IPS-11a (cell line): Measurements from ENCODE around the gene SH2D5.

ENCODE experiments used
- H3K4me3 ChIP-seq: one replicate; pipeline ENCODE4 v1.5.1; 2013; ENCODE audit warnings: low read depth, low read length, control low read depth

SH2D5 gene

GRCh38 chr1:20715406-20715805 lies 17.1 kb downstream of the SH2D5 start:
- H3K4me3 ChIP-seq = no peak overlapping the region

DNA sequence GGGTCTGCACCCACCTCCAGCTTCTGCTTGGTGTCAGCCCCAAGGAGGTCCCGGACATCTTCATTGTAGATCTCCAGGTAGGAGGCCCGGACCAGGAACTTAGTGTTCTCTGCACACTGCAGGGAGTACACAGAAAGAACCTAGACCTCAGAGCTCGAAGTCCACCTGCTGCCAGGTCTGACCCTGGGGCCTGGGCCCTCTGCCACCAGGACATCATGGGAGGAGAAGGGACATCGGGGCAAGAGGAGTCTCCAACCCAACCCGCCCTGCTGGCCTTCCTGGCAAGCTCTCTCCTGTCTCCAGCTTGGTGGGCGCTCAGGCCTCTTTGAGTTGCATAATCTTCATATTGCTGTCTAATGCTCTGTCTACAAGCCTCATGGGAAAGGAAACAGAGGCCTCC lies 19.1 kb downstream of the SH2D5 start:
- H3K4me3 ChIP-seq = no peak overlapping the region

GRCh38 chr1:20712215-20712577 lies 20.3 kb downstream of the SH2D5 start:
- no peak overlapping the region for H3K4me3 ChIP-seq

GRCh38 chr1:20711285-20712214 lies 21.0 kb downstream of the SH2D5 start:
- no peak overlapping the region for H3K4me3 ChIP-seq

DNA sequence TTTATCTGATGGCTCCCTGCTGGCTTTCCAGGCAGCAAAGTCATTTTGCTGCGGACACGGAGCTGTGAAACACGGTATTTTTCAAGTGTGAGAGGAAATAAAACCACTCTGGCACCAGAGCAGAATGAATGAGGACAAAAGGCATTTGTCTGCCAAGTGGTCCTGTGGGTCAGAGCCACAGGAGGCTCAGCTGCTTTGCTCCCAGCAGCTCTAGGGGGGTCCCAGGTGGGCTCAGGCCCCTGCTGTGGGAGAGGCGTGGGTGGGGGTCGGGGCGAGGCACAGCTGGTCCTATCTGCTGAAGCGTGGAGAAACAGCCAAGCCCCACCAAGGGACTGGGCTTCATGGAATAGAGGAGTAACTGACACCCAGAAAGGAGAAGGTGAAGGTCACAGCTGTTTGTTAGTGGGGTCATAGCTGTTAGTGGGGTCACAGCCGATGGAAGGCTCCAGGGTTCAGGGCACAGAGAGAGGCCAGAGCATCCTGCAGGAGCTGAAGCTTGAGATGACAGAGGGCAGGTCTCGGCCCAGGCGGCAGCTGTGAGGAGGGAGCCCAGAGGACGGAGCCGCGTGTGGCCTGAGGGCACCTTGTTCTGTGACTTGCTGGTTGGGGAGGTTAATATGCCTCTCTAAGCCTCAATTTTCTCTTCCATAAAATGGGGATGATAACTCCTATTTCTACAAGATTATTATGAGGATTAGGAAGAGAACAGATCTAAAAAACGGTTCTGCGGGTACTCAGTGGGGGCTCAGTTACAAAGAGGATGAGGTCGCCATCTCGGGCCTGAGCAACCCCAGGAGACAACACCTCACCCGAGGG lies 21.8 kb downstream of the SH2D5 start:
- H3K4me3 ChIP-seq = no peak overlapping the region

- H3K4me3 ChIP-seq = no peak overlapping the region
Observed at GRCh38 chr1:20709868-20710267, 22.6 kb downstream of the SH2D5 start.

DNA sequence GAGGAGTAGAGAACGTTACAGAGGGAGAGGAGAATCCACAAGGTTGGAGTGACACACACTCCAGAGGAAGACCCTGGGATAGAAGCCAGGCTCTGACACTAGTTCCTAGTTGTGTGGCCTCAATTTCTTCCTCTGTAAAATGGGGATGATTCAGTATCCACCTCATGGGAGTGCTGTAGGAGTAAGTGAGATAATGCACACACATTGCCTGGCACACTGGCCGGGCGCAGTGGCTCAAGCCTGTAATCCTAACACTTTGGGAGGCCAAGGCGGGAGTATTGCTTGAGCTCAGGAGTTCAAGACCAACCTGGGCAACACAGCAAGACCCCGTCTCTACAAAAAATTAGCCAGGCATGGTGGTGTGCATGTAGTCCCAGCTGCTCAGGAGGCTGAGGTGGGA lies 23.6 kb downstream of the SH2D5 start:
- no peak overlapping the region for H3K4me3 ChIP-seq

DNA sequence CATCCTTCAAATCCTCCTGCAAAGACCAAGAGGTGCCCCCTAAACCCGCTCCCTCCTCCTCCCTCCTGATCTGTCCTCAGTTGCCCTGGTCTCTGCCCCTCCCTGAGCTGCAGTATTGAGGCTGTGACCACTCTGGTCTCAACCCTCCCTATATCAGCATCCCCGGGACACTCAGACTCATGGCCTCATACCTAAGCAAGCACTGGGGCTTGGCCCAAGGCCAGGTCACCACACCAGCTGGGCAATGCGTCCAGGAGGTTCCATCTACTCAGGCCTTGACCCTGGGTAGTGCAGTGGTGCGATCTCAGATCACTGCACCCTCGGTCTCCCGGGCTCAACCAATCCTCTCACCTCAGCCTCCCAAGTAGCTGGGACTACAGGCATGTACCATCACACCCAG lies 24.4 kb downstream of the SH2D5 start:
- no peak overlapping the region for H3K4me3 ChIP-seq

GRCh38 chr1:20706841-20707240 lies 25.7 kb downstream of the SH2D5 start:
- no peak overlapping the region for H3K4me3 ChIP-seq

DNA sequence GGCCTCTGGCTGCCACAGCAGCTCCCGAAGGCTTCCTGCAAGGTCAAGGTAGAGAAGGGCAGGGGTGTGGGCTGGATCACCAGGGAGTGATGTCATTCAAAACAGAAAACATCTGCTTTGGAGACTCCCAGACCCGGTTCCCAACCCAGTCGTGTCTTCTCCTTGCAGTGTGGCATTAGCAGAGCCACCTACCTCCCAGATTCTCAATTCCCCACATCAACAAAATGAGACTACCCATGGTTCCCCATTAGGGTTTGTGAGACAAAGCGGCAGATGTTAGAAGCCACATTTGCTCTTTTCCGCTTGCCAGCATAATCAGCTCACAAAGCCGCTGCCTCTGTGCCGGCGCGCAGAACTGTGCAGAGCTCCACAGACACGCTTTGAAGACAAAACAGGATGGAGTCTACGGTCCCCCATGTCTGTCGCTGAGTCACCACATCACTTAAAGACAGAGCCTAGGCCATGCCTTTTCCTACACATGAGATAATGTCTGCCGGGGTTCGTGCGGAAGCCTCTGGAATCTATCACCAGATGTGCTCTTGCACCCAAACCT lies 27.2 kb downstream of the SH2D5 start:
- H3K4me3 ChIP-seq = no peak overlapping the region

DNA sequence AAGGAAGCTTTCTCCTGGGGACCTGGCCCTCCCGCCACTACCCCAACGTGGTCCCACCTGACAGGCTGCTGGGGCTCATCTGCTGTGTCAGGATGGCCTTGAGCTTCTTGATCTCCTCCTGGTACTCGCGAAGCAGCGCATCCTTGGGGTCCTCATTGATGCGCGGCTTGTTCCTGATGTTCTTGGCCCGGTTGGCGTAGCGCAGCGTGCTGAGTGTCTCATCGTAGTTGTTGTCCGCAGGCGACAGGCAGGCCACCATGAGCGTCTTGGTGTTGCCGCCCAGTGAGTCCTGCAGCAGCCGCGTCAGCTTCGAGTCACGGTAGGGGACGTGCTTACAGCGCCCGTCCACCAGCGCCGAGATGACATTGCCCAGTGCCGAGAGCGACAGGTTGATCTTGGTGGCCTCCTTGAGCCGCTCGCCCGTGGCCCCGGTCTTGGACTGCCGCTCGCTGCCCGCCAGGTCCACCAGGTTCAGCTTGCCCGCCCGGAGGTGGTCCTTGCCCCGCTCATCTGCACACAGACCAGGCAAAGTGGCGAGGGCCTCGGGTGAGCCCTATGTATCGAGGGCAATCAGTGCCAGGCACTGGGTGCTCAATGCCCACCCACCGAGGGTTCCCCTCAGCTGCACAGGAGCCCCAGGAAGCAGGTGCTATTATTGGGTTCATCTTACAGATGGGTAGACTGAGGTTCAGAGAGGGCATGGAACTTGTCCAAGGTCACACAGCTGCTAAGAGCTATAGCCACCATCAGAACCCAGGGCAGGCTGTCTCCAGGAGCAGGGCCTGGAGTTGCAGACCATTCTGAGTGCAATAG lies 27.9 kb downstream of the SH2D5 start:
- no peak overlapping the region for H3K4me3 ChIP-seq

DNA sequence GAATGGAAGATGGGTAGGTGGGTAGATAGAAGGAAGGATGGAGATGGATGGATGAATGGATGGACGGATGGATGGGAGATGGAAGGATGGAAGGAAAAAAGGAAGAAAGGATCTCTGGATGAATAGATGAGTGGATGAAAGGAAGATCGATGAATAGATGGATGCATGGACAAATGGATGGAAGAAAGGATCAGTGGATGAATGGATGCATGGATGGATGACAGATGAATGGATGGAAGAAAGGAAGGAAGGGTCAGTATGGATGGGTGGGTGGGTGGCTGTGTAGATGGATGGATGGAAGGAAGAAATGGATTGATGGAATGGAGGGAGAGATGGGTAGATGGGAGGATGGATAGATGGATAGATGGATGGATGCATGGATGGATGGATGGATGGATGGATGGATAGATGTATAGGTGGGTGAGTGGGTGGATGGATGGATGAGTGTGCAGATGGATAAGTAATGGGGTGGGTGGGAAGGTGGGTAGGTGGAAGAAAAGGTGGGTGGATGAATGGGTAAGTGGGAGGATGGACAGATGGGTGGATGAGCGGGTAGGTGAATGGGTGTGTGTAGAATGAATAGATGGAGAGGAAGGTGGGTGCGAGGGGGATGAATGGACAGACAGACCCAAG lies 29.3 kb downstream of the SH2D5 start:
- H3K4me3 ChIP-seq = no peak overlapping the region

GRCh38 chr1:20702416-20702815 lies 30.1 kb downstream of the SH2D5 start:
- no peak overlapping the region for H3K4me3 ChIP-seq

DNA sequence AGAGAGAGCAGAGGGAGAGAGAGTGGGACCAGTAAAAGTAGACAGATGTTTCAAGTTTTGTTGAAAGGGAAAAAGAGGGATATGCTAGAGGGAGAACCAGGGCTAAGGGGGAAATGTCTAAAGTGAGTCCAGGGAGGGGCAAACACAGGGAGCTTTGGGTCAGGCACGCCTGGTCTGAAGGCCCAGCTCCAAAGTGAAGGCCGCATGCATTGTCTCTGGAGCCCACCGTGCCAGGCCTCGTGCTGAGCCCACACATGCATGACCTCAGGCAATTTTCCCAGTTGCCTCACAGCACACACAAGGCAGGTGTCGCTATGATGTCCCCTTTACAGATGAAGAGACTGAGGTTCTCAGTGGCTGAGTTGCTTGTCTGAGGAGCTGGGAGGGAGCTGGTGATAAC lies 30.7 kb downstream of the SH2D5 start:
- no peak overlapping the region for H3K4me3 ChIP-seq

GRCh38 chr1:20701446-20701845 lies 31.1 kb downstream of the SH2D5 start:
- H3K4me3 ChIP-seq = no peak overlapping the region

DNA sequence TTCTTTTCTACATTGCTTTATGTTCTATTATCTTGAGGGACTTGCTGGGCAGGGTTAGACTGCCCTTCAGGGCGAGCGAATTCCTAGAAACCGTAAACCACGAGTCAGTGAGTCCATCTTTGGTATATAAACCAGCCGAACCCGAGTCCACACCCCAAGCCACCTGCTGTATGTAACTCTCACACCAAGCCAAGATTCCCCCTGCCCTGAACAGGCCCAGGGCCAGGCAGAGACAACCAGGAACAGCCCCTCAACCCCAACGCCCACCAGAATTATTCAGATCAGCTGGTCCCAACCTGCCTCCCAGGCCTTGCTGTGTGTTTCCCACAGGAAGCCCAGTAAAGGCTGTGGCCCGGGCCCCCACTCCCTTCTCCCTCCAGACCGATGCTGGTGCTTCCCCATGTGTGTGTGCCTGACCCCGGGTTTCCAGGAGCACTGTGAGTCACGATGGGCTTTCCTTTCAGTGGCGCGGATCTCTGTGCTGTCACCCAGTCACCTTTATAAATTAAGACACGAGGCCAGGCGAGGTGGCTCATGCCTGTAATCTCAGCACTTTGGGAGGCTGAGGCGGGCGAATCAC lies 31.8 kb downstream of the SH2D5 start:
- no peak overlapping the region for H3K4me3 ChIP-seq

GRCh38 chr1:20699558-20699957 lies 32.9 kb downstream of the SH2D5 start:
- no peak overlapping the region for H3K4me3 ChIP-seq

DNA sequence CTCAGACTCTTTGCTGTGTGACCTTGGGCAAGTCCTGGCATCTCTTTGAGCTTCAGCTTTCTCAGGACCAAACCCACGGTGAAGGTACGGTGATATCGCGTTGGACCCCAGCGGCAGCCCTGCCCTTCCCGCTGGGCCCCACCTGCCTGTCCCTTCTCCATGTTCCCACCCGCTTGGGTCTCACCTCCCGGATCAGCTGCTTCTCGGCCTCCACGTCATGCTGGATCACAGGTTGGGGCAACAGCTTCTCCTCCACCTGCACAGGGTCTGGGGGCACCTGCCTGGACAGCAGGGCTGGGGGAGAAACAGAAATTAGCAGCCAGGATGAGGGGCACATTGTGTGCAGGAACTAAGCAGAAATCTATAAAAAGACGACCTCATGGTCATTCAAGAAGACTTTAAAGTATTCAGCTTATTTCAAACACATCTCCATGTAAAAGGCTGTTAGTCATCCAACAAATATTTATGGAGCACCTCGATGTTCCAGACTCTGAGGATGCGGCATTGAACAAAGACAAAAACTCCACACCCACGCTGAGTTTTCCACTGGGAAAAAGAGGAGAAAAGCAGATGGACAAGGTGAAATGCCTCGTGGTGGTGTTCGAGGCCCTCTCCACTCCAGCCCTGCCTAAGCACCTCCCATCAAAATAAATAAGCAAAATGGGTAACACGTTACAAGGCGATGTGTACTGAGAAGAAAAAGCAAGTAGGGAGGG lies 34.1 kb downstream of the SH2D5 start:
- no peak overlapping the region for H3K4me3 ChIP-seq

- no peak overlapping the region for H3K4me3 ChIP-seq
Observed at GRCh38 chr1:20697563-20697962, 34.9 kb downstream of the SH2D5 start.
